ENCODE results near the gene GPR39.
A peak's percentile ranks its signal among the peaks of the same experiment; 100 is the strongest.

GPR39 gene

GRCh38 chr2:132400169-132400900 lies 16.3 kb upstream of the GPR39 start:
- TF ChIP-seq ZNF274 (IDR thresholded peaks at IDR 0.05; ENCODE audit: low read depth, low read length): no peak
- no peak overlapping the region for H3K4me3 ChIP-seq (ENCODE audit: low read length)

- H3K4me3 ChIP-seq (ENCODE audit: low read length): no peak overlapping the region
- TF ChIP-seq ZNF274 (IDR thresholded peaks at IDR 0.05; ENCODE audit: low read depth, low read length): no peak
These were observed 15.7 kb upstream of the GPR39 start for GRCh38 chr2:132400901-132401240.

GRCh38 chr2:132401326-132401725 lies 15.3 kb upstream of the GPR39 start:
- TF ChIP-seq ZNF274 (IDR thresholded peaks at IDR 0.05; ENCODE audit: low read depth, low read length): no peak
- H3K4me3 ChIP-seq (ENCODE audit: low read length): no peak overlapping the region

- no peak overlapping the region for H3K4me3 ChIP-seq (ENCODE audit: low read length)
- TF ChIP-seq ZNF274 (IDR thresholded peaks at IDR 0.05; ENCODE audit: low read depth, low read length): no peak
These were observed 13.5 kb upstream of the GPR39 start for GRCh38 chr2:132403146-132403545.

- no peak for TF ChIP-seq ZNF274 (IDR thresholded peaks at IDR 0.05; ENCODE audit: low read depth, low read length)
- no peak overlapping the region for H3K4me3 ChIP-seq (ENCODE audit: low read length)
These were observed 12.5 kb upstream of the GPR39 start for GRCh38 chr2:132404056-132404455.

- no peak overlapping the region for H3K4me3 ChIP-seq (ENCODE audit: low read length)
- no peak for TF ChIP-seq ZNF274 (IDR thresholded peaks at IDR 0.05; ENCODE audit: low read depth, low read length)
These were observed 8.8 kb upstream of the GPR39 start for GRCh38 chr2:132407784-132408183.

- no peak for TF ChIP-seq ZNF274 (IDR thresholded peaks at IDR 0.05; ENCODE audit: low read depth, low read length)
- H3K4me3 ChIP-seq (ENCODE audit: low read length): no peak overlapping the region
These were observed 4.6 kb upstream of the GPR39 start for GRCh38 chr2:132412021-132412420.

GRCh38 chr2:132414081-132414480 lies 2.5 kb upstream of the GPR39 start:
- no peak overlapping the region for H3K4me3 ChIP-seq (ENCODE audit: low read length)
- TF ChIP-seq ZNF274 (IDR thresholded peaks at IDR 0.05; ENCODE audit: low read depth, low read length): no peak

- TF ChIP-seq ZNF274 (IDR thresholded peaks at IDR 0.05; ENCODE audit: low read depth, low read length): no peak
- no peak overlapping the region for H3K4me3 ChIP-seq (ENCODE audit: low read length)
These were observed 1.2 kb upstream of the GPR39 start for GRCh38 chr2:132415256-132415914.

GRCh38 chr2:132415915-132416722 lies 486 bp upstream of the GPR39 start:
- no peak for TF ChIP-seq ZNF274 (IDR thresholded peaks at IDR 0.05; ENCODE audit: low read depth, low read length)
- peak overlapping the region; percentile 3; the same call in 1 of the 2 replicates for H3K4me3 ChIP-seq (ENCODE audit: low read length)

GRCh38 chr2:132417430-132418035 lies 928 bp downstream of the GPR39 start:
- no peak for TF ChIP-seq ZNF274 (IDR thresholded peaks at IDR 0.05; ENCODE audit: low read depth, low read length)
- no peak overlapping the region for H3K4me3 ChIP-seq (ENCODE audit: low read length)

GRCh38 chr2:132419235-132419634 lies 2.6 kb downstream of the GPR39 start:
- TF ChIP-seq ZNF274 (IDR thresholded peaks at IDR 0.05; ENCODE audit: low read depth, low read length): no peak
- H3K4me3 ChIP-seq (ENCODE audit: low read length): no peak overlapping the region

- H3K4me3 ChIP-seq (ENCODE audit: low read length): no peak overlapping the region
- TF ChIP-seq ZNF274 (IDR thresholded peaks at IDR 0.05; ENCODE audit: low read depth, low read length): no peak
These were observed 3.3 kb downstream of the GPR39 start for GRCh38 chr2:132419941-132420340.

All from GM08714 (cell line).